H1 (cell line): ENCODE data around the gene BFSP2. TPM values are rescaled to one million over a fixed set of nuclear protein-coding genes. Genes with fewer than 3 reads are reported as not detected.

Experiments used
- CTCF ChIA-PET: fragments of 300-600 bp; sonication (Branson Sonifier 250); formaldehyde crosslinking; loops from one replicate; lab custom pipeline; 2021; ENCODE audit not compliant: partially characterized antibody; lab: Charles Lee
- POLR2A ChIA-PET: fragments of 300-600 bp; sonication (Branson Sonifier 250); formaldehyde crosslinking; loops from one replicate; lab custom pipeline; 2021; ENCODE audit warnings: inconsistent platforms; ENCODE audit not compliant: partially characterized antibody; lab: Charles Lee
- DNase-seq, 2 experiments: peaks; one replicate each; pipeline versions ENCODE4 v3.0.0 to v3.0.0-alpha.2; 2010 to 2022; ENCODE audit warnings: low spot score in 2 of 2, low read depth in 1 of 2, mixed read lengths in 1 of 2
- FAIRE-seq: peaks from 2 replicates; lab custom pipeline; 2011; peaks lifted over from hg19 to GRCh38; lab: Jason Lieb, UNC
- H2AFZ ChIP-seq: 2 replicates; pipeline ENCODE4 v1.8.1; 2012; ENCODE audit warnings: low read length, inconsistent platforms
- H2AK5ac ChIP-seq: 2 replicates; pipeline ENCODE4 v1.6.1; 2013; ENCODE audit warnings: low read depth, low read length
- H2BK120ac ChIP-seq: replicated peaks from 2 replicates; pipeline ENCODE3; 2013; ENCODE audit warnings: low read depth, low read length, inconsistent platforms
- H2BK12ac ChIP-seq: 2 replicates; pipeline ENCODE4 v1.6.1; 2013; ENCODE audit warnings: low read depth, low read length
- H2BK15ac ChIP-seq: 2 replicates; pipeline ENCODE4 v1.6.1; 2013; ENCODE audit warnings: low read length
- H2BK20ac ChIP-seq: 2 replicates; pipeline ENCODE4 v1.6.1; 2013; ENCODE audit warnings: low read length
- H2BK5ac ChIP-seq: 2 replicates; pipeline ENCODE4 v1.6.1; 2013; ENCODE audit warnings: low read depth, low read length
- H3K14ac ChIP-seq: 2 replicates; pipeline ENCODE4 v1.6.1; 2013; ENCODE audit warnings: inconsistent platforms; ENCODE audit not compliant: insufficient read length
- H3K18ac ChIP-seq: 2 replicates; pipeline ENCODE4 v1.6.1; 2013; ENCODE audit warnings: low read length; ENCODE audit errors: extremely low read depth
- H3K23ac ChIP-seq: 2 replicates; pipeline ENCODE4 v1.6.1; 2013; ENCODE audit warnings: inconsistent platforms; ENCODE audit not compliant: insufficient read length
- H3K23me2 ChIP-seq: 2 replicates; pipeline ENCODE4 v1.6.1; 2013; ENCODE audit warnings: low read depth, low read length
- H3K27ac ChIP-seq: 2 replicates; pipeline ENCODE4 v1.6.1; 2011; ENCODE audit warnings: low read depth, low read length, inconsistent platforms
- H3K27me3 ChIP-seq, 4 experiments: replicated peaks in 1 of 4; 1 replicate in 1 of 4; 2 replicates in 3 of 4; pipeline versions ENCODE4 v1.6.1 to v1.8.1; 2011 to 2013; ENCODE audit warnings: low read length in 3 of 4, mild to moderate bottlenecking in 3 of 4, inconsistent platforms in 2 of 4, mixed read lengths in 2 of 4, moderate library complexity in 1 of 4; ENCODE audit not compliant: control insufficient read depth in 3 of 4, insufficient read depth in 3 of 4; ENCODE audit errors: extremely low read depth in 1 of 4
- H3K36me3 ChIP-seq, 4 experiments: 2 replicates each; pipeline versions ENCODE4 v1.6.1 to v1.8.1; 2011 to 2013; ENCODE audit warnings: mild to moderate bottlenecking in 4 of 4, low read length in 3 of 4, moderate library complexity in 2 of 4, control low read depth in 1 of 4, inconsistent platforms in 1 of 4; ENCODE audit not compliant: insufficient read depth in 4 of 4, control insufficient read depth in 2 of 4
- H3K4ac ChIP-seq: replicated peaks from 2 replicates; pipeline ENCODE3; 2013; ENCODE audit warnings: low read length, low read depth, mixed read lengths, inconsistent platforms; ENCODE audit not compliant: insufficient read length
- H3K4me1 ChIP-seq, 4 experiments: replicated peaks in 1 of 4; 1 replicate in 1 of 4; 2 replicates in 3 of 4; pipeline versions ENCODE4 v1.6.1 to v1.8.1; 2011 to 2013; ENCODE audit warnings: low read length in 3 of 4, inconsistent platforms in 2 of 4, mixed read lengths in 1 of 4; ENCODE audit not compliant: insufficient read depth in 4 of 4, control insufficient read depth in 3 of 4
- H3K4me2 ChIP-seq, 2 experiments: 2 replicates each; pipeline versions ENCODE4 v1.6.1 to v1.8.1; 2011 to 2013; ENCODE audit warnings: low read depth in 2 of 2, low read length in 2 of 2, control low read depth in 1 of 2, inconsistent platforms in 1 of 2, mild to moderate bottlenecking in 1 of 2; ENCODE audit not compliant: insufficient read depth in 1 of 2
- H3K4me3 ChIP-seq, 4 experiments: fragments of 200-600, 300-600 bp in 1 of 4; sonication (generic), shearing (Covaris generic), sonication (Bioruptor Twin) in 1 of 4; 2 replicates each; pipeline versions ENCODE4 v1.5.1 to v1.8.1; 2011 to 2016; ENCODE audit warnings: low read length in 4 of 4, low read depth in 3 of 4, control low read depth in 2 of 4, inconsistent platforms in 2 of 4, mild to moderate bottlenecking in 2 of 4, mixed read lengths in 1 of 4, moderate library complexity in 1 of 4; ENCODE audit not compliant: insufficient read depth in 2 of 4; ENCODE audit errors: extremely low read depth in 1 of 4
- H3K56ac ChIP-seq: replicated peaks from 2 replicates; pipeline ENCODE3; 2013; ENCODE audit warnings: low read depth, mild to moderate bottlenecking, mixed read lengths, low read length, inconsistent platforms; ENCODE audit not compliant: insufficient read length
- H3K79me1 ChIP-seq: 2 replicates; pipeline ENCODE4 v1.6.1; 2013; ENCODE audit warnings: low read depth, low read length, control low read depth
- H3K79me2 ChIP-seq, 2 experiments: 2 replicates each; pipeline versions ENCODE4 v1.6.1 to v1.8.1; 2012 to 2013; ENCODE audit warnings: low read length in 2 of 2, mild to moderate bottlenecking in 2 of 2, inconsistent platforms in 1 of 2; ENCODE audit not compliant: insufficient read depth in 2 of 2, control insufficient read depth in 1 of 2
- H3K9ac ChIP-seq, 4 experiments: replicated peaks in 1 of 4; 1 replicate in 1 of 4; 2 replicates in 3 of 4; pipeline versions ENCODE4 v1.6.1 to v1.8.1; 2011 to 2013; ENCODE audit warnings: low read depth in 3 of 4, low read length in 3 of 4, control low read depth in 2 of 4, mild to moderate bottlenecking in 2 of 4, moderate library complexity in 2 of 4, inconsistent platforms in 1 of 4; ENCODE audit errors: extremely low read depth in 1 of 4
- H3K9me3 ChIP-seq, 2 experiments: 2 replicates each; pipeline versions ENCODE4 v1.6.1 to v1.8.1; 2012 to 2013; ENCODE audit warnings: mild to moderate bottlenecking in 2 of 2, moderate library complexity in 2 of 2, control low read depth in 1 of 2, inconsistent platforms in 1 of 2, low read depth in 1 of 2, low read length in 1 of 2, mixed read lengths in 1 of 2; ENCODE audit not compliant: insufficient read depth in 2 of 2
- H4K20me1 ChIP-seq, 2 experiments: replicated peaks in 1 of 2; 2 replicates each; pipeline versions ENCODE3 to v1.8.1; 2011 to 2013; ENCODE audit warnings: inconsistent platforms in 2 of 2, low read length in 2 of 2, mild to moderate bottlenecking in 1 of 2; ENCODE audit not compliant: insufficient read depth in 2 of 2, control insufficient read depth in 1 of 2
- H4K5ac ChIP-seq: 2 replicates; pipeline ENCODE4 v1.6.1; 2013; ENCODE audit warnings: low read length, low read depth, mixed read lengths, inconsistent platforms; ENCODE audit not compliant: insufficient read length
- H4K8ac ChIP-seq: 2 replicates; pipeline ENCODE4 v1.8.0; 2013; ENCODE audit warnings: mild to moderate bottlenecking, moderate library complexity, low read length, inconsistent platforms; ENCODE audit not compliant: insufficient read depth; ENCODE audit errors: extremely low read depth
- H4K91ac ChIP-seq: replicated peaks from 2 replicates; pipeline ENCODE3; 2013; ENCODE audit warnings: low read length, mixed read lengths, inconsistent platforms; ENCODE audit not compliant: insufficient read length
- ATF2 ChIP-seq: IDR thresholded peaks from 2 replicates; pipeline ENCODE4 v1.6.1; 2012; ENCODE audit warnings: low read length, inconsistent platforms
- BRCA1 ChIP-seq: IDR thresholded peaks from 2 replicates; pipeline ENCODE4 v1.6.1; 2012; ENCODE audit warnings: low read depth, low read length, improper control_type of control experiment
- EZH2 ChIP-seq: fragments of 200-600 bp; sonication (generic); IDR thresholded peaks from 2 replicates; pipeline ENCODE4 v1.7.1; 2012; ENCODE audit warnings: low read depth, mild to moderate bottlenecking, moderate library complexity, low read length, inconsistent platforms; ENCODE audit not compliant: severe bottlenecking
- JUND ChIP-seq: IDR thresholded peaks from 2 replicates; pipeline ENCODE4 v1.6.1; 2011; ENCODE audit warnings: mild to moderate bottlenecking, improper control_type of control experiment, low read length
- NANOG ChIP-seq: IDR thresholded peaks from 2 replicates; pipeline ENCODE4 v1.6.1; 2011; ENCODE audit warnings: low read length, low read depth, mild to moderate bottlenecking, inconsistent platforms; ENCODE audit not compliant: insufficient read depth, poor library complexity, severe bottlenecking
- SP1 ChIP-seq: IDR thresholded peaks from 2 replicates; pipeline ENCODE4 v1.6.1; 2011; ENCODE audit warnings: low read depth, low read length
- SRF ChIP-seq: IDR thresholded peaks from 2 replicates; pipeline ENCODE4 v1.6.1; 2011; ENCODE audit warnings: mild to moderate bottlenecking, low read depth, low read length, moderate library complexity
- TAF7 ChIP-seq: optimal IDR thresholded peaks from 2 replicates; pipeline ENCODE3; 2011; ENCODE audit warnings: low read depth, mild to moderate bottlenecking, inconsistent platforms, low read length, moderate library complexity, borderline replicate concordance
- WGBS, 2 experiments: shearing (Covaris generic) in 1 of 2; methylation state at CpG; one replicate each; pipeline versions ENCODE4 v1.1.6 to v1.1.7; 2013 to 2015; ENCODE audit warnings: low lambda C conversion rate in 2 of 2, mixed read lengths in 2 of 2, inconsistent platforms in 1 of 2, low coverage in 1 of 2, missing lambda C conversion rate in 1 of 2; ENCODE audit not compliant: insufficient replicate concordance in 2 of 2, insufficient coverage in 1 of 2, insufficient read length in 1 of 2; ENCODE audit errors: extremely low coverage in 1 of 2, missing lambda C conversion rate in 1 of 2; 5-methylcytosine and 5-hydroxymethylcytosine counted together
- polyA plus RNA-seq, 7 experiments: library from polyadenylated mRNA; depleted of rRNA in 3 of 7; stranded (reverse) in 5 of 7; unstranded in 2 of 7; fragments of >200 nt in 5 of 7; fragments of 200-250 nt in 2 of 7; gene quantifications; 1 replicate in 5 of 7; 2 replicates in 1 of 7; 4 replicates in 1 of 7; pipeline versions ENCODE4 v1.2.1 to v1.2.3, GENCODE V29; 2011 to 2013; ENCODE audit warnings: missing spikeins in 2 of 7, mixed read lengths in 2 of 7
- total RNA-seq: library from RNA; stranded (reverse); fragmentation: NEBNext Ultra II Directional; extraction: Animal tissue kit (Norgen Biotek cat#: 25700); gene quantifications from 2 replicates; pipeline ENCODE4 v1.2.1, GENCODE V29; 2021
- TF ChIP-seq, protein P1 (sequence below): IDR thresholded peaks from 2 replicates; pipeline ENCODE4 v1.6.1; 2011; ENCODE audit warnings: low read length, improper control_type of control experiment

The BFSP2 gene
- total and polyA plus RNA-seq, 2 of the 8 experiments (the other 6 are each of a cell fraction or from before 2014, with no cell fraction given): not detected

GRCh38 chr3:133514418-133514817, 114.6 kb downstream of the BFSP2 start:
- Histone ChIP-seq H3K4ac (no peak overlapping the region), H2AK5ac (no peak overlapping the region), H3K18ac (no peak overlapping the region), H3K27ac (no peak overlapping the region), H4K5ac (no peak overlapping the region), H4K91ac (no peak overlapping the region), H2BK5ac (no peak overlapping the region), H3K4me2 (no peak overlapping the region), H4K8ac (no peak overlapping the region), H2BK12ac (no peak overlapping the region), H3K23me2 (no peaks in the 10 kb centered on the region; the same call in 1 of the 2 replicates), H3K4me1 (no peaks in the 10 kb centered on the region), H3K56ac (no peak overlapping the region), H2BK120ac (no peak overlapping the region), H3K79me1 (no peaks in the 10 kb centered on the region), H3K4me3 (no peak overlapping the region), H2BK15ac (no peak overlapping the region), H3K9ac (no peak overlapping the region), H3K79me2 (no peaks in the 10 kb centered on the region), H3K36me3 (no peaks in the 10 kb centered on the region), H2AFZ (no peak overlapping the region), H3K14ac (no peak overlapping the region), H3K23ac (no peak overlapping the region), H3K27me3 (no peaks in the 10 kb centered on the region), H2BK20ac (no peak overlapping the region), H3K9me3 (no peaks in the 10 kb centered on the region), H4K20me1 (no peaks in the 10 kb centered on the region)
- DNase-seq: no peak
- CTCF ChIA-PET: no interaction called here
- TF ChIP-seq SP1 (no peak), JUND (no peak), EZH2 (no peak), TAF7 (no peak), BRCA1 (no peak), NANOG (no peak), ATF2 (no peak), SRF (no peak)
- TF ChIP-seq, protein P1, sequence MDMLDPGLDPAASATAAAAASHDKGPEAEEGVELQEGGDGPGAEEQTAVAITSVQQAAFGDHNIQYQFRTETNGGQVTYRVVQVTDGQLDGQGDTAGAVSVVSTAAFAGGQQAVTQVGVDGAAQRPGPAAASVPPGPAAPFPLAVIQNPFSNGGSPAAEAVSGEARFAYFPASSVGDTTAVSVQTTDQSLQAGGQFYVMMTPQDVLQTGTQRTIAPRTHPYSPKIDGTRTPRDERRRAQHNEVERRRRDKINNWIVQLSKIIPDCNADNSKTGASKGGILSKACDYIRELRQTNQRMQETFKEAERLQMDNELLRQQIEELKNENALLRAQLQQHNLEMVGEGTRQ: no peak
- POLR2A ChIA-PET: no interaction called here
- WGBS, 2 experiments: 88% methylated on average over 6 of the region's 6 CpGs; no CpG with 5 or more reads in 1 of the 2 experiments
- FAIRE-seq: no peak
